Stimulated activated memory B cell treated with anti-CD40 and anti-IgM and Interleukin-4, amounts not matched to agents 10 μg/mL and 1 μg/mL and 100 μg/mL, for 72 hours (primary cell): Measurements from ENCODE around the gene EEF1AKMT2.

ENCODE experiments used
- ATAC-seq: fragments of 150-1000 bp; cut with Tn5 transposase; 2 replicates; pipeline ENCODE4 v1.10.0; 2021
- H3K27ac Mint-ChIP-seq: one replicate; pipeline ENCODE4 v1.8.0; 2022; ENCODE audit warnings: mild to moderate bottlenecking, mixed read lengths
- H3K27me3 Mint-ChIP-seq: one replicate; pipeline ENCODE4 v1.8.0; 2022; ENCODE audit warnings: mixed read lengths
- H3K36me3 Mint-ChIP-seq: one replicate; pipeline ENCODE4 v1.8.0; 2022; ENCODE audit warnings: mixed read lengths
- H3K4me1 Mint-ChIP-seq: one replicate; pipeline ENCODE4 v1.8.0; 2022; ENCODE audit warnings: mixed read lengths
- H3K4me3 Mint-ChIP-seq: one replicate; pipeline ENCODE4 v1.8.0; 2022; ENCODE audit warnings: mild to moderate bottlenecking, moderate library complexity, mixed read lengths
- H3K9me3 Mint-ChIP-seq: one replicate; pipeline ENCODE4 v1.8.0; 2022; ENCODE audit warnings: mixed read lengths

Gene EEF1AKMT2

DNA sequence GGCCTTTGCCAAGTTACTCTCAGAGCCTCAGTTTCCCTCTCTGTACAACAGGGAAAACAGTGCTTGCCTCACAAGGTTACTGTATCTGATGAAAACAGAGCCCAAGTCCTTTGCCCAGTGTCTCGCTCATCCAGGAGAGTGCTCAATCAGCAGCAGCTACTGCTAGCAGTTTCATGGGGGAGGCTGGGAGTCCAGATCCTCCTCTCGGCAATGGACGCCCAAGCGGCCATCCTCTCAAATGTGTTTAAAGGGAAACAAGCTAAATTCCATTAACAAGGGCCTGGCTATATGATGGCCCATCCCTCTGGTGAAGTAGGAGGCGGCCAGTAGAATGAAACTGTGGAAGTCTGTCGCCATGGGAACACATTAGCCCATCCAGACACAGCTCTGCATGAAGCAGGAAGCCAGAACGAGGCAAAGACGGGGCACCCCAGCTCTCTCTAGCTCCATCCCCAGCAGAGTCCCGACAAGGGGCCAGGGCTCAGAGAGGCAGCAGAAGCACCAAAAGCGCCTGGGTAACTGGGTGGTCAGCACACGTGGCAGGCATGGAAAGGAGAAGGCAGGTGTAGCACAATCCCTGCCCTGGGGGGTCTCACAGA, 82.7 kb downstream of the EEF1AKMT2 start:
- no peak for ATAC-seq

DNA sequence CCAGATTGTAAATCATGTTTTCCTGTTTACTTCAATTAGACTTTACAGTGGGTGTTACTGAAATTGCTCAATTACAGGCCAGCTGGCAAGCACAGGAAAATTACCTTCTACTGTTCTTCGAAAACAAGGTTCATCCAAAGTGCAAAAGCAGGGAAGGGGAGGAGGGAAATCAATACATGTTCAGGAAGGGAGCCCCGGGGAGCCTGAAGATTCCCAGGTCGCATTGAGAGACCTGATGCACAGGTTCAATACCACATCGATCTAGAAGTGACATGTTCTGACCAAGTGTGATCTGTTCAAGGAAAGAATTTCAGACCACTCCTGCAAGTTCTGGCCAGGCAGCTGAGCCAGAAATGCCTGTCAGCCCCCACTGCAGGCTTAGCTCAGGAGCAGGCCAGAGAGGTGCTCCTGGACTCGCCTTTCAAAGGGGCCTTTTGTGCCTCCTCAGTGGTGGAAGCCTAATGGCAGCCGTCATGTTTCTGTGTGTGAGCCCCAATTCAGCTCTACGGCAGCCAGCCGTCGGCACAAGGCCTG, 83.4 kb downstream of the EEF1AKMT2 start:
- no peak for ATAC-seq
- H3K36me3 Mint-ChIP-seq: peaks cover 42% of the 10 kb centered on the region

More for the DNA sequence above, 82.7 kb downstream of the EEF1AKMT2 start:
- H3K36me3 Mint-ChIP-seq: peaks cover 35% of the 10 kb centered on the region
- H3K27me3 Mint-ChIP-seq: no peaks in the 10 kb centered on the region
- H3K4me1 Mint-ChIP-seq: peaks cover 87% of the 10 kb centered on the region
- no peak overlapping the region for H3K4me3 Mint-ChIP-seq
- H3K27ac Mint-ChIP-seq: peak overlapping the region; percentile 72
- H3K9me3 Mint-ChIP-seq: no peaks in the 10 kb centered on the region

More for the DNA sequence above, 83.4 kb downstream of the EEF1AKMT2 start:
- Mint-ChIP-seq H3K4me3 (no peak overlapping the region), H3K27me3 (no peaks in the 10 kb centered on the region), H3K9me3 (no peaks in the 10 kb centered on the region), H3K27ac (peak overlapping the region; percentile 100), H3K4me1 (peaks cover 87% of the 10 kb centered on the region)
